Measurements from ENCODE around the gene PLPPR3.

DNA sequence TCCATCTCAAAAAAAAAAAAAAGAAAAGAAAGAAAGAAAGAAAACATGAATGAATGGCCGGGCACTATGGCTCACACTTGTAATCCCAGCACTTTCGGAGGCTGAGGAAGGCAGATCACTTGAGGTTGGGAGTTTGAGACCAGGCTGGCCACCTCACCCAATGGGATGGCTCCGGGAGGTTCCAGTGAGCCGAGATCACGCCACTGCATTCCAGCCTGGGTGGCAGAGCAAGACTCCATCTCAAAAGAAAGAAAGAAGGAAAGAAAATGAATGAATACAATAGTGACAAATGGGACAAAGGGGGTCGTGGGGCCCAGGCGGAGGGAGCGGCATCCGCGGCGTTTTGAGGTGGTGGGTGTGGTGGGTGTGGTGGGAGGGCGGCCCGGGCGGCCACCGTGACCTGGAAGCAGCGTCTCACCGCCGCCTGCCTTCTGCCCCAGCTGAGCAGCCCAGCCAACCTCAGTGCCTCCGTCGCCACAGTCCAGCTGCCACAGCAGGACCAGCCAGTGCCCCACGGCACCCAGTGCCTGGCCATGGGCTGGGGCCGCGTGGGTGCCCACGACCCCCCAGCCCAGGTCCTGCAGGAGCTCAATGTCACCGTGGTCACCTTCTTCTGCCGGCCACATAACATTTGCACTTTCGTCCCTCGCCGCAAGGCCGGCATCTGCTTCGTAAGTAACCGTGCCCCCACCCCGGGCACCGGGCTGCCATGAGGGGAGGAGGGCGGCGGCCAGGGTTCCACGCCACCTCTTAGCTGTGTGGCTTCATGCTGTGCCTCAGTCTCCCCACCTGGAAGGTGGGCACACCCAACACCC is 24.2 kb upstream of the PLPPR3 start:
- TF ChIP-seq YY1 (IDR thresholded peaks at IDR 0.05; ENCODE audit: low read depth) (no peak), RAD21 (IDR thresholded peaks at IDR 0.05; ENCODE audit: low read length) (no peak), EP300 (IDR thresholded peaks at IDR 0.05; ENCODE audit: borderline replicate concordance in 1 of 2, low read depth in 1 of 2, low read length in 1 of 2) (no peak), ELF1 (IDR thresholded peaks at IDR 0.05) (no peak), SIN3A (IDR thresholded peaks at IDR 0.05; ENCODE audit: borderline replicate concordance, low read depth, low read length) (no peak), SMC3 (IDR thresholded peaks at IDR 0.05; ENCODE audit: low read depth, low read length) (no peak), NFIC (IDR thresholded peaks at IDR 0.05; ENCODE audit: borderline replicate concordance) (no peak), EZH2phosphoT487 (IDR thresholded peaks at IDR 0.05; ENCODE audit: borderline replicate concordance, low read depth) (no peak)
- TF ChIP-seq, protein P1, sequence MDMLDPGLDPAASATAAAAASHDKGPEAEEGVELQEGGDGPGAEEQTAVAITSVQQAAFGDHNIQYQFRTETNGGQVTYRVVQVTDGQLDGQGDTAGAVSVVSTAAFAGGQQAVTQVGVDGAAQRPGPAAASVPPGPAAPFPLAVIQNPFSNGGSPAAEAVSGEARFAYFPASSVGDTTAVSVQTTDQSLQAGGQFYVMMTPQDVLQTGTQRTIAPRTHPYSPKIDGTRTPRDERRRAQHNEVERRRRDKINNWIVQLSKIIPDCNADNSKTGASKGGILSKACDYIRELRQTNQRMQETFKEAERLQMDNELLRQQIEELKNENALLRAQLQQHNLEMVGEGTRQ (IDR thresholded peaks at IDR 0.05; ENCODE audit: borderline replicate concordance, low read depth, low read length), result no peak
- TF ChIP-seq, protein P2, sequence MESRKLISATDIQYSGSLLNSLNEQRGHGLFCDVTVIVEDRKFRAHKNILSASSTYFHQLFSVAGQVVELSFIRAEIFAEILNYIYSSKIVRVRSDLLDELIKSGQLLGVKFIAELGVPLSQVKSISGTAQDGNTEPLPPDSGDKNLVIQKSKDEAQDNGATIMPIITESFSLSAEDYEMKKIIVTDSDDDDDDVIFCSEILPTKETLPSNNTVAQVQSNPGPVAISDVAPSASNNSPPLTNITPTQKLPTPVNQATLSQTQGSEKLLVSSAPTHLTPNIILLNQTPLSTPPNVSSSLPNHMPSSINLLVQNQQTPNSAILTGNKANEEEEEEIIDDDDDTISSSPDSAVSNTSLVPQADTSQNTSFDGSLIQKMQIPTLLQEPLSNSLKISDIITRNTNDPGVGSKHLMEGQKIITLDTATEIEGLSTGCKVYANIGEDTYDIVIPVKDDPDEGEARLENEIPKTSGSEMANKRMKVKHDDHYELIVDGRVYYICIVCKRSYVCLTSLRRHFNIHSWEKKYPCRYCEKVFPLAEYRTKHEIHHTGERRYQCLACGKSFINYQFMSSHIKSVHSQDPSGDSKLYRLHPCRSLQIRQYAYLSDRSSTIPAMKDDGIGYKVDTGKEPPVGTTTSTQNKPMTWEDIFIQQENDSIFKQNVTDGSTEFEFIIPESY (IDR thresholded peaks at IDR 0.05; ENCODE audit: borderline replicate concordance, low read depth), result no peak
- TF ChIP-seq, protein P3, sequence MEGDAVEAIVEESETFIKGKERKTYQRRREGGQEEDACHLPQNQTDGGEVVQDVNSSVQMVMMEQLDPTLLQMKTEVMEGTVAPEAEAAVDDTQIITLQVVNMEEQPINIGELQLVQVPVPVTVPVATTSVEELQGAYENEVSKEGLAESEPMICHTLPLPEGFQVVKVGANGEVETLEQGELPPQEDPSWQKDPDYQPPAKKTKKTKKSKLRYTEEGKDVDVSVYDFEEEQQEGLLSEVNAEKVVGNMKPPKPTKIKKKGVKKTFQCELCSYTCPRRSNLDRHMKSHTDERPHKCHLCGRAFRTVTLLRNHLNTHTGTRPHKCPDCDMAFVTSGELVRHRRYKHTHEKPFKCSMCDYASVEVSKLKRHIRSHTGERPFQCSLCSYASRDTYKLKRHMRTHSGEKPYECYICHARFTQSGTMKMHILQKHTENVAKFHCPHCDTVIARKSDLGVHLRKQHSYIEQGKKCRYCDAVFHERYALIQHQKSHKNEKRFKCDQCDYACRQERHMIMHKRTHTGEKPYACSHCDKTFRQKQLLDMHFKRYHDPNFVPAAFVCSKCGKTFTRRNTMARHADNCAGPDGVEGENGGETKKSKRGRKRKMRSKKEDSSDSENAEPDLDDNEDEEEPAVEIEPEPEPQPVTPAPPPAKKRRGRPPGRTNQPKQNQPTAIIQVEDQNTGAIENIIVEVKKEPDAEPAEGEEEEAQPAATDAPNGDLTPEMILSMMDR (IDR thresholded peaks at IDR 0.05), result no peak
- TF ChIP-seq, protein P4, sequence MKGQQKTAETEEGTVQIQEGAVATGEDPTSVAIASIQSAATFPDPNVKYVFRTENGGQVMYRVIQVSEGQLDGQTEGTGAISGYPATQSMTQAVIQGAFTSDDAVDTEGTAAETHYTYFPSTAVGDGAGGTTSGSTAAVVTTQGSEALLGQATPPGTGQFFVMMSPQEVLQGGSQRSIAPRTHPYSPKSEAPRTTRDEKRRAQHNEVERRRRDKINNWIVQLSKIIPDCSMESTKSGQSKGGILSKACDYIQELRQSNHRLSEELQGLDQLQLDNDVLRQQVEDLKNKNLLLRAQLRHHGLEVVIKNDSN (IDR thresholded peaks at IDR 0.05; ENCODE audit: borderline replicate concordance, low read depth), result no peak
